Measurements from ENCODE around the gene MRPS34.

MRPS34 gene

GRCh38 chr16:1746693-1747195, 26.2 kb downstream of the MRPS34 start:
- Histone ChIP-seq H3K4me1 (ENCODE audit: insufficient read depth, low read length, severe bottlenecking) (no peaks in the 10 kb centered on the region), H3K9ac (ENCODE audit: low read length) (no peak overlapping the region), H3K9me3 (ENCODE audit: low read length) (no peaks in the 10 kb centered on the region), H3K9me2 (ENCODE audit: low read depth, low read length) (no peaks in the 10 kb centered on the region), H2AFZ (ENCODE audit: low read length) (no peak overlapping the region), H3F3A (ENCODE audit: insufficient read depth, low read length) (no peaks in the 10 kb centered on the region), H3K79me2 (ENCODE audit: insufficient read depth, low read length) (no peaks in the 10 kb centered on the region), H3K36me3 (ENCODE audit: insufficient read depth, low read length) (peaks cover 57% of the 10 kb centered on the region), H4K20me1 (ENCODE audit: insufficient read depth, low read length) (no peaks in the 10 kb centered on the region), H3K4me3 (ENCODE audit: low read depth, low read length, poor library complexity, severe bottlenecking) (no peak overlapping the region), H3K27me3 (ENCODE audit: insufficient read depth, low read length) (no peaks in the 10 kb centered on the region), H3K27ac (ENCODE audit: low read depth, low read length, poor library complexity, severe bottlenecking) (no peak overlapping the region), H3K4me2 (ENCODE audit: low read length) (no peak overlapping the region)
- TF ChIP-seq CTCF (IDR thresholded peaks at IDR 0.05; ENCODE audit: low read length) = no peak
- TF ChIP-seq EZH2 (IDR thresholded peaks at IDR 0.05; ENCODE audit: borderline replicate concordance, low read length) = no peak

GRCh38 chr16:1745900-1746692, 26.8 kb downstream of the MRPS34 start:
- Histone ChIP-seq H4K20me1 (ENCODE audit: insufficient read depth, low read length) (no peaks in the 10 kb centered on the region), H3K36me3 (ENCODE audit: insufficient read depth, low read length) (peaks cover 52% of the 10 kb centered on the region), H3K4me3 (ENCODE audit: low read depth, low read length, poor library complexity, severe bottlenecking) (no peak overlapping the region), H3K27ac (ENCODE audit: low read depth, low read length, poor library complexity, severe bottlenecking) (no peak overlapping the region), H3K9ac (ENCODE audit: low read length) (no peak overlapping the region), H3K9me2 (ENCODE audit: low read depth, low read length) (no peaks in the 10 kb centered on the region), H3K9me3 (ENCODE audit: low read length) (no peaks in the 10 kb centered on the region), H3F3A (ENCODE audit: insufficient read depth, low read length) (no peaks in the 10 kb centered on the region), H3K4me1 (ENCODE audit: insufficient read depth, low read length, severe bottlenecking) (no peaks in the 10 kb centered on the region), H3K27me3 (ENCODE audit: insufficient read depth, low read length) (no peaks in the 10 kb centered on the region), H3K79me2 (ENCODE audit: insufficient read depth, low read length) (no peaks in the 10 kb centered on the region), H3K4me2 (ENCODE audit: low read length) (no peak overlapping the region), H2AFZ (ENCODE audit: low read length) (no peak overlapping the region)
- no peak for TF ChIP-seq EZH2 (IDR thresholded peaks at IDR 0.05; ENCODE audit: borderline replicate concordance, low read length)
- TF ChIP-seq CTCF (IDR thresholded peaks at IDR 0.05; ENCODE audit: low read length) = no peak

GRCh38 chr16:1745181-1745899, 27.6 kb downstream of the MRPS34 start:
- Histone ChIP-seq H3K4me3 (ENCODE audit: low read depth, low read length, poor library complexity, severe bottlenecking) (no peak overlapping the region), H4K20me1 (ENCODE audit: insufficient read depth, low read length) (no peaks in the 10 kb centered on the region), H3K9ac (ENCODE audit: low read length) (no peak overlapping the region), H3K36me3 (ENCODE audit: insufficient read depth, low read length) (peaks cover 58% of the 10 kb centered on the region), H3K9me3 (ENCODE audit: low read length) (no peaks in the 10 kb centered on the region), H3K9me2 (ENCODE audit: low read depth, low read length) (no peaks in the 10 kb centered on the region), H3K27me3 (ENCODE audit: insufficient read depth, low read length) (no peaks in the 10 kb centered on the region), H3K4me2 (ENCODE audit: low read length) (no peak overlapping the region), H3F3A (ENCODE audit: insufficient read depth, low read length) (no peaks in the 10 kb centered on the region), H3K27ac (ENCODE audit: low read depth, low read length, poor library complexity, severe bottlenecking) (no peak overlapping the region), H3K79me2 (ENCODE audit: insufficient read depth, low read length) (no peaks in the 10 kb centered on the region), H3K4me1 (ENCODE audit: insufficient read depth, low read length, severe bottlenecking) (no peaks in the 10 kb centered on the region), H2AFZ (ENCODE audit: low read length) (no peak overlapping the region)
- no peak for TF ChIP-seq EZH2 (IDR thresholded peaks at IDR 0.05; ENCODE audit: borderline replicate concordance, low read length)
- TF ChIP-seq CTCF (IDR thresholded peaks at IDR 0.05; ENCODE audit: low read length) = no peak

All from OCI-LY1 (cell line).